SK-N-SH treated with all-trans-retinoic acid at 6 μM for 48 hours (cell line): ENCODE measurements around the gene SEMA4A.

Source experiments
- ATAC-seq: fragments of 200-7000 bp; cut with Tn5 transposase; 3 replicates; pipeline ENCODE4 v1.9.1; 2020; ENCODE audit warnings: mild to moderate bottlenecking, moderate library complexity
- ARNTL ChIP-seq: fragments of 450-650 bp; formaldehyde crosslinking; IDR thresholded peaks from 2 replicates; pipeline ENCODE4 v1.5.0; 2020; ENCODE audit warnings: low read depth, mild to moderate bottlenecking, moderate library complexity, borderline replicate concordance
- BACH2 ChIP-seq: fragments of 250-450 bp; sonication (Bioruptor Pico); IDR thresholded peaks from 2 replicates; pipeline ENCODE4 v1.9.0; 2021; ENCODE audit warnings: mild to moderate bottlenecking, borderline replicate concordance
- CSDC2 ChIP-seq: fragments of 250-450 bp; sonication (Bioruptor Pico); IDR thresholded peaks from 2 replicates; pipeline ENCODE4 v1.5.0; 2020; ENCODE audit warnings: mild to moderate bottlenecking, moderate library complexity
- CSRNP3 ChIP-seq: fragments of 250-450 bp; sonication (Bioruptor Pico); IDR thresholded peaks from 2 replicates; pipeline ENCODE4 v1.5.1; 2021; ENCODE audit warnings: mild to moderate bottlenecking, moderate library complexity
- ESRRG ChIP-seq: fragments of 250-450 bp; sonication (Bioruptor Pico); IDR thresholded peaks from 2 replicates; pipeline ENCODE4 v1.6.1; 2021; ENCODE audit warnings: mild to moderate bottlenecking
- GLIS3 ChIP-seq: fragments of 250-450 bp; sonication (Bioruptor Pico); IDR thresholded peaks from 2 replicates; pipeline ENCODE4 v1.5.0; 2020; ENCODE audit warnings: mild to moderate bottlenecking, moderate library complexity
- ISL1 ChIP-seq: fragments of 250-450 bp; sonication (Bioruptor Pico); IDR thresholded peaks from 2 replicates; pipeline ENCODE4 v2.1.2; 2022; ENCODE audit warnings: mild to moderate bottlenecking, moderate library complexity
- OSR1 ChIP-seq: fragments of 250-450 bp; sonication (Bioruptor Pico); IDR thresholded peaks from 2 replicates; pipeline ENCODE4 v1.8.0; 2022; ENCODE audit warnings: moderate library complexity, mild to moderate bottlenecking, inconsistent platforms
- PATZ1 ChIP-seq: fragments of 250-450 bp; sonication (Bioruptor Pico); IDR thresholded peaks from 2 replicates; pipeline ENCODE4 v1.8.0; 2020; ENCODE audit warnings: mild to moderate bottlenecking, moderate library complexity, borderline replicate concordance
- POU6F1 ChIP-seq: fragments of 250-450 bp; sonication (Bioruptor Pico); IDR thresholded peaks from 2 replicates; pipeline ENCODE4 v1.8.0; 2021; ENCODE audit warnings: low read depth, mild to moderate bottlenecking, moderate library complexity, borderline replicate concordance
- PPARA ChIP-seq: fragments of 250-450 bp; sonication (Bioruptor Pico); IDR thresholded peaks from 2 replicates; pipeline ENCODE4 v1.5.0; 2020; ENCODE audit warnings: mild to moderate bottlenecking, borderline replicate concordance
- RARB ChIP-seq: fragments of 250-450 bp; sonication (Bioruptor Pico); IDR thresholded peaks from 2 replicates; pipeline ENCODE4 v1.8.0; 2021; ENCODE audit warnings: mild to moderate bottlenecking, moderate library complexity
- SNAI2 ChIP-seq: fragments of 250-450 bp; sonication (Bioruptor Pico); IDR thresholded peaks from 2 replicates; pipeline ENCODE4 v1.5.0; 2020; ENCODE audit warnings: mild to moderate bottlenecking, moderate library complexity
- TCF4 ChIP-seq: fragments of 250-450 bp; sonication (Bioruptor Pico); IDR thresholded peaks from 2 replicates; pipeline ENCODE4 v1.8.0; 2021; ENCODE audit warnings: mild to moderate bottlenecking, moderate library complexity, borderline replicate concordance
- TOX ChIP-seq: fragments of 250-450 bp; sonication (Bioruptor Pico); IDR thresholded peaks from 2 replicates; pipeline ENCODE4 v1.8.0; 2021; ENCODE audit warnings: mild to moderate bottlenecking, moderate library complexity, borderline replicate concordance
- TSHZ2 ChIP-seq: fragments of 250-450 bp; sonication (Bioruptor Pico); IDR thresholded peaks from 2 replicates; pipeline ENCODE4 v1.5.0; 2020; ENCODE audit warnings: mild to moderate bottlenecking, moderate library complexity
- ZC3H10 ChIP-seq: fragments of 250-450 bp; sonication (Bioruptor Pico); IDR thresholded peaks from 2 replicates; pipeline ENCODE4 v1.5.1; 2021; ENCODE audit warnings: mild to moderate bottlenecking, moderate library complexity
- ZFP3 ChIP-seq: fragments of 250-450 bp; sonication (Bioruptor Pico); IDR thresholded peaks from 2 replicates; pipeline ENCODE4 v1.5.0; 2020; ENCODE audit warnings: mild to moderate bottlenecking, moderate library complexity
- ZFP30 ChIP-seq: fragments of 450-650 bp; formaldehyde crosslinking; IDR thresholded peaks from 2 replicates; pipeline ENCODE4 v1.5.0; 2022; ENCODE audit warnings: mild to moderate bottlenecking, moderate library complexity
- ZNF565 ChIP-seq: fragments of 450-650 bp; formaldehyde crosslinking; conservative IDR thresholded peaks from 2 replicates; pipeline ENCODE4 v1.5.0; 2020; ENCODE audit warnings: low read depth, mild to moderate bottlenecking, moderate library complexity
- ZNF70 ChIP-seq: fragments of 450-650 bp; formaldehyde crosslinking; IDR thresholded peaks from 2 replicates; pipeline ENCODE4 v1.5.0; 2020; ENCODE audit warnings: mild to moderate bottlenecking, moderate library complexity
- ZNF8 ChIP-seq: fragments of 450-650 bp; formaldehyde crosslinking; IDR thresholded peaks from 2 replicates; pipeline ENCODE4 v1.5.0; 2020; ENCODE audit warnings: mild to moderate bottlenecking, moderate library complexity

The SEMA4A gene

GRCh38 chr1:156155756-156156510 is 2.5 kb downstream of the SEMA4A start:
- TF ChIP-seq PATZ1 (CRISPR knock-in tag) (no peak), CSRNP3 (CRISPR knock-in tag) (no peak), ARNTL (CRISPR knock-in tag) (no peak), TOX (no peak)
- no peak for ATAC-seq

GRCh38 chr1:156157506-156157905 is 4.1 kb downstream of the SEMA4A start:
- TF ChIP-seq TOX, result no peak
- TF ChIP-seq TCF4 (CRISPR knock-in tag), result no peak
- no peak for TF ChIP-seq PPARA
- TF ChIP-seq CSDC2 (CRISPR knock-in tag), result no peak
- no peak for TF ChIP-seq ZNF565 (CRISPR knock-in tag)
- TF ChIP-seq GLIS3 (CRISPR knock-in tag), result no peak
- TF ChIP-seq ISL1, result no peak
- no peak for TF ChIP-seq ZNF8
- TF ChIP-seq ZC3H10 (CRISPR knock-in tag), result no peak
- TF ChIP-seq BACH2 (CRISPR knock-in tag), result no peak
- ATAC-seq, result no peak

GRCh38 chr1:156157966-156158365 is 4.6 kb downstream of the SEMA4A start:
- TF ChIP-seq SNAI2 (CRISPR knock-in tag), result no peak
- TF ChIP-seq CSDC2 (CRISPR knock-in tag), result no peak
- no peak for TF ChIP-seq CSRNP3 (CRISPR knock-in tag)
- no peak for TF ChIP-seq ZNF565 (CRISPR knock-in tag)
- no peak for TF ChIP-seq ZNF70 (CRISPR knock-in tag)
- no peak for TF ChIP-seq ESRRG (CRISPR knock-in tag)
- no peak for TF ChIP-seq ZFP30 (CRISPR knock-in tag)
- TF ChIP-seq OSR1 (CRISPR knock-in tag), result no peak
- TF ChIP-seq, all 23 proteins: peak for 0
- ATAC-seq, result no peak

- ATAC-seq, result peak; percentile 6
- no peak for TF ChIP-seq CSRNP3 (CRISPR knock-in tag)
- TF ChIP-seq CSDC2 (CRISPR knock-in tag), result no peak
- no peak for TF ChIP-seq TSHZ2 (CRISPR knock-in tag)
- no peak for TF ChIP-seq ESRRG (CRISPR knock-in tag)
- TF ChIP-seq ZC3H10 (CRISPR knock-in tag), result no peak
- no peak for TF ChIP-seq POU6F1 (CRISPR knock-in tag)
- no peak for TF ChIP-seq PATZ1 (CRISPR knock-in tag)
- TF ChIP-seq TOX, result no peak
- TF ChIP-seq ZFP30 (CRISPR knock-in tag), result no peak
- no peak for TF ChIP-seq ZNF70 (CRISPR knock-in tag)
- TF ChIP-seq ZFP3, result no peak
- TF ChIP-seq RARB (CRISPR knock-in tag), result no peak
- TF ChIP-seq SNAI2 (CRISPR knock-in tag), result no peak
These were observed 6.8 kb downstream of the SEMA4A start for GRCh38 chr1:156160000-156160742.
